Urothelium cell line (cell line): Measurements from ENCODE around the gene MBP.

Experiments
- DNase-seq: peaks from one replicate; pipeline ENCODE4 v3.0.0; 2011; ENCODE audit warnings: low spot score, mixed read lengths
- FAIRE-seq: peaks from 2 replicates; lab custom pipeline; 2011; peaks lifted over from hg19 to GRCh38; lab: Jason Lieb, UNC

The MBP gene

GRCh38 chr18:77132369-77133050 is at the start of gene MBP:
TSS of gene MBP (minus strand) at chr18:77132783. CDS start at chr18:77105261, 27,522 bp downstream.
- no peak for DNase-seq
- FAIRE-seq = no peak

DNA sequence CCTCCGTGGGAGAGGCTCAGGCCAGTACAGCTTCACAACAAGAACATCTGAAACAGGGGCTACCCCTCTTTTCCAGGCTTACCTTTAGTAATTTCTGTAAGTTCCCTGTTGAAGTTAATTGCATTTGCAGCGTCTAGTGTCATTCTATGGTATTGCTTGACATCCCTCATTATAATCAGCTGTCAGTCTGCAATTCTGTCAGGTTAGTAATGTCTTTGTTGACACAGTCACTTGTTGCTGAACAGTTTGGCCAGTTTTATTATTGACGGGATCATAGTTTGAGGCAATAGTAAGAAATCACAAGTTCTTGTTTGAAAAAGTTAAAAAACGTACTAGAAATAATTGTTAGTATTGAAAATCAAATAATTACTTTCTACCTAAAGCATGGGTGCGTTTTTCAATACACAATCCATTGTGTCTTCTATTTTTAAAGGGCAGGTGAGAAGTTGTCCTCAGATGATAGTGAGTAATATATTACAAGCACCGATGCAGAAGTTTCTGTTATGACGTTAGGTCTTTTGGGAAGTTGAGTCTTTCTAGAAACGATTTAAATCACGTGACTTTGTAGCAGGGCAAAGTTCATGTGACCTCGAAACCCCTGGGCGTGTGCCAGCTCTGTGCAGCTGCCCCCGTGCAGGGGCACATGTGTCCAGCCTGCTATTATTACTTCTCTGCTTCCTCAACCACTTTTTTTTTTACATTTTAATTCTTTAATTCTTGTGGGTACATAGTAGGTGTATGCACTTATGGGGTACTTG is 49.5 kb upstream of the MBP start:
- FAIRE-seq (no peak), DNase-seq (no peak)

GRCh38 chr18:77178559-77178958 is 46.0 kb upstream of the MBP start:
- no peak for FAIRE-seq

GRCh38 chr18:77177009-77177408 is 44.4 kb upstream of the MBP start:
- FAIRE-seq (no peak), DNase-seq (no peak)

More at GRCh38 chr18:77178559-77178958, 46.0 kb upstream of the MBP start:
- no peak for DNase-seq

- FAIRE-seq (no peak), DNase-seq (no peak)
Observed at GRCh38 chr18:77173275-77174030, 40.9 kb upstream of the MBP start.

- FAIRE-seq (no peak), DNase-seq (no peak)
Observed at GRCh38 chr18:77170890-77171410, 38.4 kb upstream of the MBP start.

DNA sequence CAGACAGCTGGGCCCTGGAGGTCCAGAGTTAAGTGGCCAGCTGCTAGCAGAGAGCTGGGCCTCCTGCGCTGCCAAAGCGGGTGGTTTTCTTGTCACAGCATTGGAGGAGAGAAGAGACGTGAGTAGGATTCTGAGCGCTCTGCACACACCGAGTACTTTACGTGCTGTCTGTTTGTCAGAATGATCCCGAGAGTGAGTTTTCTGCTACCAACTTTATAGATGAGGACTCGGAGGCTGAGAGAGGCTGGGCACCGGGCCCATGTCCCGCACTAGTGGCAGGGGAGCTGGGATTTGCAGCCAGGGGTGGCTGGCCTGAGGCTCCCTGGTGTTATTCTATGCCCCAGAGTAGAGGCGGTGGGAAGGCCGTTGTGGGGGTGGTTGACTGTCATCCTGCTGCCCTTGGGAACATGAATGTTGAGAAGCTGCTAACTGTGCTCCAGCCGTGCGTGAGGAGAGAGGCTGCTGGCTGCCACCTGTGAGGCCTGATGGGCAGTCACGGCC is 36.3 kb upstream of the MBP start:
- DNase-seq (no peak), FAIRE-seq (no peak)

- FAIRE-seq (no peak), DNase-seq (no peak)
Observed at GRCh38 chr18:77167251-77167650, 34.7 kb upstream of the MBP start.

GRCh38 chr18:77166523-77166922 is 33.9 kb upstream of the MBP start:
- FAIRE-seq (no peak), DNase-seq (no peak)

GRCh38 chr18:77165503-77166188 is 33.1 kb upstream of the MBP start:
- no peak for DNase-seq
- no peak for FAIRE-seq

- FAIRE-seq (no peak), DNase-seq (no peak)
Observed at GRCh38 chr18:77164763-77165485, 32.3 kb upstream of the MBP start.

DNA sequence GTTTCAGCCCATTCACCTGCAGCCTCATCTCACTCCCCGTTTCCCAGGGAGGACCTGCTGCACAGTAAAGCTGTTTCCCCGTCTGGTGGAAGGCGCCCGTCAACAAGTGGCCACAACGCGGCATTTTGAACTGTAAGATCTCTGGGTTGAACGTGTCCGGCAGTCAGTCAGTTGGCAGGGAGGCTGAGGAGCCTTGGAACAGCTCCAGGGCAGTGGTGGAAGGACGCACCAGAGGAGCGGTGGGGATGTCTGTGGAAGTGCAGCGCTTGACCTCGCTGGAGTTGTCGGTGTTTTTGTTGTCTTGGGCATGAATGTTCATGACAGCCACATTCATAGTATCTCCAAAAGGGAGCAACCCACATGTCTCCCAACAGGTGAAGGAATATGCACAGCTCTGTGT is 31.4 kb upstream of the MBP start:
- FAIRE-seq (no peak), DNase-seq (no peak)

DNA sequence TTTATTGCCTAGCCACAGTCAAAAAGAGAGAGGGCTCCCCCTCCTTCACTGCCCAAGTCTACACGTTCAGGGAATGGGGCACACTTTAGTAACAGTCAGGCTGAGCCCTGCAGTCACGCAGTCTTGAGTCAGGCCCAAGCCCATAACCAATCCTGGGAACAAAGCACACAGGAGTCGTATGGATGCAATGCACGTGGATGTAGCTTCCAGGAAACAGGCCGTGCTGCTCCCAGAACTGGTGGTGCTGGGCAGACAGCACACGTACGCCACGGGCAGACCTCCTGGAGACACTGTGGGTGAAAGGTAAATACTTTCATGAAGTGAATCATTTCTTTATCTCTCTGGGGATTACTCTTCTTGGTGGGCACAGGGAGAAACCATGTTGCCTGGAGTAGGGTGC is 30.0 kb upstream of the MBP start:
- no peak for DNase-seq
- FAIRE-seq = peak; percentile 40

GRCh38 chr18:77161961-77162360 is 29.4 kb upstream of the MBP start:
- peak; percentile 30 for DNase-seq
- no peak for FAIRE-seq

DNA sequence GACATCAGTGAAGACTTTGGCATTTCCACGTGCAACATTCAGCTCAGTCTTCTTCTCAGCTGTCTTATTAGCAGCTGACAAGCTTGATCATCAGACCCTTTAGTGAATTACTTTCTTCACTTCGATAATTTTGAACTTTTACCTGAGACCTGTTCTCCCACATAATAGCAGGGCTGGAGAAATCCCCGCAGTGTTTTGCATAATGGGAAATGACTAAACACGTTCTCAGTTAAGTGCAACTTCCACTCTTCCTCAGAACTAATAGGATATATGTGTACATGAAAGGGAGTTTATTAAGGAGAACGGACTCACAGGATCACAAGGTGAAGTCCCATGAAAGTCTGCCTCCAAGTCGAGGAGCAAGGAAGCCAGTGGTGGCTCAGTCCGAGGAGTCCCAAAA is 28.8 kb upstream of the MBP start:
- no peak for FAIRE-seq
- DNase-seq = no peak

GRCh38 chr18:77160515-77160914 is 27.9 kb upstream of the MBP start:
- FAIRE-seq (no peak), DNase-seq (no peak)

DNA sequence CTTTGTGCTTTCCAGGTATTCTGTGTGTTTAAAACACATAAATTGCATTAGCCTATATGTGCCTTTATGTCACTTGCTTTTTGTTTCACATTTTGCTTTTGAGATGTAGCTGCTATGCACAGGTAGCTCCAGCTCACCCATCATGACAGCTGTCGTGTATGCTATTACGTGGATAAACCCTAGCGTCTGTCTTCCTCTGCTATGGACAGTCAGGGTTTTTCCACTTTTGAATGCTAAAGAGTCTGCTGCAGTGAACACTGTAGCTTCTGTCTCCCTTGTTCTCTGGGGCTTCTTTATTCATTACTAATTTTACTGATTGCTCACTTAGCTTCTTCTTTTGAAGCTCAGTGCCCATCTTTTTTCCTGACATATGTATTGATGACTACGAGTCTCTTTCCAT is 24.7 kb upstream of the MBP start:
- FAIRE-seq (no peak), DNase-seq (no peak)

- FAIRE-seq (no peak), DNase-seq (no peak)
Observed at GRCh38 chr18:77155031-77155430, 22.4 kb upstream of the MBP start.

DNA sequence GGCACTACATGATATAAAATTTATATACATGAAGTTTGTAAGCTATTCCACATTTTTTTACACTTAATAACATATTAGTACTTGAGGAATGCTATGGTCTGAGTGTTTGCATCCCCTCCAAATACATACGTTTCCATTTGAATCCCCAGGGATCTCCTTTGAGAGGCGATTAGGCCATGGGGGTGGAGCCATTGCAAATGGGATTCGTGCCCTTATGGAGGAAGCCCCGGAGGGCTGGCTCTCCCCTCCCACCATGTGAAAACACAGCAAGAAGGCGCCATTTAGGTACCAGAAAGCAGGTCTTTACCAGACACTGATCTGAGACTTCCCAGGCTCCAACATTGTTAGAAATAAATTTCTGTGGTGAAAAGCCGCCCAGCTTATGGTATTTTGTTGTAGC is 20.8 kb upstream of the MBP start:
- DNase-seq = no peak
- no peak for FAIRE-seq
